ENCODE measurements around the gene SUSD3. TPM values are rescaled to one million over a fixed set of nuclear protein-coding genes. Genes with fewer than 3 reads are reported as not detected.

SUSD3 gene
- total and polyA plus RNA-seq, 2 donors (not counting 3 experiments of a cell fraction or from before 2014, with no cell fraction given): not detected

DNA sequence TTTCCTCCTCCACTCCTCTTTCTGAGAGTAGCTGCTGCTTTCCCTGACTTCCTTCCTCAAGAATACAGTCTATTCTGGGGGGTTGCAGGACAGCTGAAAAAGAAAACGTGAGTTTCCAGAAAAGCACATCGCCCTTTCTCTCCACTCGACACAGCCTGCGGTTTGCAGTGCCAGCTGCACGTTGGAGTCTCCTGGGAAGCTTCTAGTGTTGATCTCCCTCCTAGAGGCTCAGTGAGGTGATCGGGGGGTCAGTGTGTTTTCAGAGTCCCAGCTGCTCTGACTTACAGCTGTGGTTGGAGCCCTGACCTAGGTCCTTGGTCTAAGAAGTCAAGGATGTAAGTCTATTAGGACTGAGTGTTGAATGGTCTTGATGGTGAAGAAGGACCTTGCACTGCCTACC lies 25.0 kb upstream of the SUSD3 start:
- H3K9me3 ChIP-seq (replicated peaks; ENCODE audit: control insufficient read depth, insufficient read depth, low read length): no peaks in the 10 kb centered on the region
- dilution Hi-C loops (cut with MboI; ENCODE audit: extremely low pct_ligation_motif_present, low sequenced_read_pairs): no loop called here
- H3K4me3 ChIP-seq (replicated peaks in 1 of 3; ENCODE audit: insufficient read depth in 1 of 3, low read depth in 1 of 3, low read length in 3 of 3): no peak overlapping the region
- POLR2A ChIA-PET: interaction anchor here (0.6 kb wide), 2 partner anchors 31 to 41 kb away, joined by 3 read pairs; no protein-coding TSS in a partner anchor
- no peaks in the 10 kb centered on the region for H3K27me3 ChIP-seq (ENCODE audit: control insufficient read depth in 2 of 2, insufficient read depth in 2 of 2, low read length in 2 of 2)
- FAIRE-seq: no peak
- no peak overlapping the region for H3K9ac ChIP-seq (replicated peaks; ENCODE audit: extremely low read depth, insufficient read depth, low read length)
- no peaks in the 10 kb centered on the region for H4K20me1 ChIP-seq (replicated peaks; ENCODE audit: control insufficient read depth, extremely low read depth, insufficient read depth, low read length)
- BruUV-seq (replicated peaks): no TSS peak
- CTCF ChIA-PET: interaction anchor here (1.2 kb wide), 1 partner anchor 30 kb away, joined by 5 read pairs; no protein-coding TSS in a partner anchor
- no peaks in the 10 kb centered on the region for H3K36me3 ChIP-seq (ENCODE audit: control insufficient read depth in 2 of 2, extremely low read depth in 1 of 2, insufficient read depth in 2 of 2, low read length in 2 of 2)
- no peak overlapping the region for H3K27ac ChIP-seq (ENCODE audit: insufficient read depth, low read depth, low read length)
- H3K4me2 ChIP-seq (ENCODE audit: insufficient read depth, low read length): no peak overlapping the region
- intact Hi-C loops (cut with micrococcal nuclease): no loop called here
- no peaks in the 10 kb centered on the region for H3K4me1 ChIP-seq (ENCODE audit: control insufficient read depth, extremely low read depth, insufficient read depth, low read length)
- no peak overlapping the region for H2AFZ ChIP-seq (ENCODE audit: low read depth, low read length)
- DNase-seq (ENCODE audit: low read depth, low spot score): no peak
- no peaks in the 10 kb centered on the region for H3K79me2 ChIP-seq (ENCODE audit: control insufficient read depth, insufficient read depth, low read length)
- no peaks in the 10 kb centered on the region for H3K9me1 ChIP-seq (replicated peaks; ENCODE audit: control insufficient read depth, extremely low read depth, insufficient read depth, low read length)
- TF ChIP-seq MYC (IDR thresholded peaks at IDR 0.05; ENCODE audit: low read depth, low read length) (no peak), POLR2AphosphoS5 (IDR thresholded peaks at IDR 0.05; ENCODE audit: insufficient read depth, low read depth, low read length) (no peak), FOS (IDR thresholded peaks at IDR 0.05; ENCODE audit: borderline replicate concordance, insufficient read depth, low read length) (no peak), EZH2 (IDR thresholded peaks at IDR 0.05; ENCODE audit: borderline replicate concordance, low read depth, low read length, severe bottlenecking) (no peak), POLR2A (IDR thresholded peaks at IDR 0.05; ENCODE audit: low read depth, low read length) (no peak), JUN (IDR thresholded peaks at IDR 0.05; ENCODE audit: borderline replicate concordance, insufficient read depth, insufficient read length, low read depth) (no peak), GATA2 (IDR thresholded peaks at IDR 0.05; ENCODE audit: insufficient read depth, insufficient read length, low read depth, low read length) (no peak)
- TF ChIP-seq, protein P1, sequence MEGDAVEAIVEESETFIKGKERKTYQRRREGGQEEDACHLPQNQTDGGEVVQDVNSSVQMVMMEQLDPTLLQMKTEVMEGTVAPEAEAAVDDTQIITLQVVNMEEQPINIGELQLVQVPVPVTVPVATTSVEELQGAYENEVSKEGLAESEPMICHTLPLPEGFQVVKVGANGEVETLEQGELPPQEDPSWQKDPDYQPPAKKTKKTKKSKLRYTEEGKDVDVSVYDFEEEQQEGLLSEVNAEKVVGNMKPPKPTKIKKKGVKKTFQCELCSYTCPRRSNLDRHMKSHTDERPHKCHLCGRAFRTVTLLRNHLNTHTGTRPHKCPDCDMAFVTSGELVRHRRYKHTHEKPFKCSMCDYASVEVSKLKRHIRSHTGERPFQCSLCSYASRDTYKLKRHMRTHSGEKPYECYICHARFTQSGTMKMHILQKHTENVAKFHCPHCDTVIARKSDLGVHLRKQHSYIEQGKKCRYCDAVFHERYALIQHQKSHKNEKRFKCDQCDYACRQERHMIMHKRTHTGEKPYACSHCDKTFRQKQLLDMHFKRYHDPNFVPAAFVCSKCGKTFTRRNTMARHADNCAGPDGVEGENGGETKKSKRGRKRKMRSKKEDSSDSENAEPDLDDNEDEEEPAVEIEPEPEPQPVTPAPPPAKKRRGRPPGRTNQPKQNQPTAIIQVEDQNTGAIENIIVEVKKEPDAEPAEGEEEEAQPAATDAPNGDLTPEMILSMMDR (IDR thresholded peaks at IDR 0.05; ENCODE audit: extremely low read depth in 1 of 2, insufficient read depth in 1 of 2, low read depth in 1 of 2, low read length in 2 of 2): no peak
- TF ChIP-seq, protein P2, sequence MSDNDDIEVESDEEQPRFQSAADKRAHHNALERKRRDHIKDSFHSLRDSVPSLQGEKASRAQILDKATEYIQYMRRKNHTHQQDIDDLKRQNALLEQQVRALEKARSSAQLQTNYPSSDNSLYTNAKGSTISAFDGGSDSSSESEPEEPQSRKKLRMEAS (IDR thresholded peaks at IDR 0.05; ENCODE audit: insufficient read depth, insufficient read length): no peak

Data from endothelial cell of umbilical vein (primary cell).